ENCODE results near the gene CALU. TPM values are rescaled to one million over a fixed set of nuclear protein-coding genes. Genes with fewer than 3 reads are reported as not detected.

Gene CALU
- total RNA-seq, 1 donor from 2014 or later = 197 TPM

DNA sequence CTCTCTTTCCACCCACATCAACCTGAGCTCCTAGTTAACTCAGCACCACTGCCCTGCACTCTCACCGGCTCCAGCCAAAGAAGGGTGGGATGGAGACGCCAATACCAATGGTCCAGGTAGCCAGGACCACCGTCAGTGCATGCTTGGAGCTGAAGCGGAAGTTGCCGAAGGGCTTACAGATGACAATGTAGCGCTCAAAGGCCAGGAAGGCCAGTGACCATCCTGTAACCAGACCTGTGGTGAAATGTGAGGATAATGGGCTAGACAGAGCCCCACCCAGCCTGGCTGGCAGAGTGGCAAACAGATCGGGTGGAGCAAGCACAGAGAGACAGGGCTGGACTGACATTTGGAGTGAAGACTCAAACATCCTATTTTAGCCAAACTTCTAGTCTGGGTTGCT is 35.8 kb downstream of the CALU start:
- Mint-ChIP-seq H3K9me3 (ENCODE audit: unreplicated experiment) (peaks cover 5% of the 10 kb centered on the region), H3K36me3 (ENCODE audit: low read depth, unreplicated experiment) (peaks cover 46% of the 10 kb centered on the region), H3K27me3 (ENCODE audit: unreplicated experiment) (peaks cover 12% of the 10 kb centered on the region), H3K27ac (ENCODE audit: unreplicated experiment) (no peak overlapping the region), H3K4me3 (ENCODE audit: unreplicated experiment) (no peak overlapping the region), H3K4me1 (ENCODE audit: unreplicated experiment) (peaks cover 7% of the 10 kb centered on the region)
- DNase-seq (ENCODE audit: low spot score) = no peak
- TF ChIP-seq, protein P1, sequence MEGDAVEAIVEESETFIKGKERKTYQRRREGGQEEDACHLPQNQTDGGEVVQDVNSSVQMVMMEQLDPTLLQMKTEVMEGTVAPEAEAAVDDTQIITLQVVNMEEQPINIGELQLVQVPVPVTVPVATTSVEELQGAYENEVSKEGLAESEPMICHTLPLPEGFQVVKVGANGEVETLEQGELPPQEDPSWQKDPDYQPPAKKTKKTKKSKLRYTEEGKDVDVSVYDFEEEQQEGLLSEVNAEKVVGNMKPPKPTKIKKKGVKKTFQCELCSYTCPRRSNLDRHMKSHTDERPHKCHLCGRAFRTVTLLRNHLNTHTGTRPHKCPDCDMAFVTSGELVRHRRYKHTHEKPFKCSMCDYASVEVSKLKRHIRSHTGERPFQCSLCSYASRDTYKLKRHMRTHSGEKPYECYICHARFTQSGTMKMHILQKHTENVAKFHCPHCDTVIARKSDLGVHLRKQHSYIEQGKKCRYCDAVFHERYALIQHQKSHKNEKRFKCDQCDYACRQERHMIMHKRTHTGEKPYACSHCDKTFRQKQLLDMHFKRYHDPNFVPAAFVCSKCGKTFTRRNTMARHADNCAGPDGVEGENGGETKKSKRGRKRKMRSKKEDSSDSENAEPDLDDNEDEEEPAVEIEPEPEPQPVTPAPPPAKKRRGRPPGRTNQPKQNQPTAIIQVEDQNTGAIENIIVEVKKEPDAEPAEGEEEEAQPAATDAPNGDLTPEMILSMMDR (IDR thresholded peaks at IDR 0.05; ENCODE audit: unreplicated experiment) = no peak

DNA sequence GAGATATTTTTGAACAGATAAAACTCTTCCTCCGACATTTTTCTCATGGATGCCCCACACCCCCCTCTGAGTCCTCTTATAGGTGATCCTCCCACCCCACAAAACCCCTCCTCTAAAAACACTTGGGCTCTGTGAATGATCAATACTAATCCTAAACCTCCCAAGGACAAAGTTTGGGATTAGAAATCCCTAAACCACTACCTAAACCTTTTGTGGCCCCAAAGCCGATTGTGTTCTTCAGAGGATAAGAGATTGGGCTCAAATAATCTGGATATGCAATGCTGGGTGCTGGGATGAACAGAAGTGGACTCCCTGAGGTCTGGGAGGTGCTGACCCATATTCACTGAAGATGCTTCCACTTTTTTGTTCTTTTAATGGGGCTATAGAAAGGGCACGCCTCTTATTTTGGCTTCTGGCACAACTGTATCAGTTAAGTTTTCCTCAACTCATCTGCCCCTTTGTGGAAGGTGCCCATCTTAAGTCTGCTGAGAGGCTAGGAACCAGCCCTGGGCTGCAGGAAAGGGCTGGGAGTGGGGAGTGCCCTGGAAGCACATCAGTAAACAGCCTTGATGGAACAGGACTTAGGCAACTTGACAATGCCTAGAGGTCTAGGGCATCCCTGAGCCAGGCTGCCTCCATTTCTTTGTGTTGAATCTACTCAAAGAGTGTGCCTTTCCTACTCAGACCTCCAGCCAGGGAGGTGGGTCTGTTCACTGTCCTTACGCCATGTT is 36.8 kb downstream of the CALU start, which contains the start of gene OPN1SW:
OPN1SW (minus strand) TSS at position 51 of the 731 bp plus-strand sequence; CDS start at position 38, 13 bp downstream.
- no peak within 1 kb of the TSS for H3K4me3 Mint-ChIP-seq (ENCODE audit: unreplicated experiment)
- H3K27me3 Mint-ChIP-seq (ENCODE audit: unreplicated experiment) = peaks cover 12% of the 10 kb centered on the region
- no peak within 1 kb of the TSS for H3K27ac Mint-ChIP-seq (ENCODE audit: unreplicated experiment)
- H3K9me3 Mint-ChIP-seq (ENCODE audit: unreplicated experiment) = peaks cover 5% of the 10 kb centered on the region
- no peak for DNase-seq (ENCODE audit: low spot score)
- TF ChIP-seq, protein P1 (IDR thresholded peaks at IDR 0.05; ENCODE audit: unreplicated experiment) = no peak
- H3K36me3 Mint-ChIP-seq (ENCODE audit: low read depth, unreplicated experiment) = peaks cover 46% of the 10 kb centered on the region
- H3K4me1 Mint-ChIP-seq (ENCODE audit: unreplicated experiment) = peaks cover 2% of the 10 kb centered on the region

DNA sequence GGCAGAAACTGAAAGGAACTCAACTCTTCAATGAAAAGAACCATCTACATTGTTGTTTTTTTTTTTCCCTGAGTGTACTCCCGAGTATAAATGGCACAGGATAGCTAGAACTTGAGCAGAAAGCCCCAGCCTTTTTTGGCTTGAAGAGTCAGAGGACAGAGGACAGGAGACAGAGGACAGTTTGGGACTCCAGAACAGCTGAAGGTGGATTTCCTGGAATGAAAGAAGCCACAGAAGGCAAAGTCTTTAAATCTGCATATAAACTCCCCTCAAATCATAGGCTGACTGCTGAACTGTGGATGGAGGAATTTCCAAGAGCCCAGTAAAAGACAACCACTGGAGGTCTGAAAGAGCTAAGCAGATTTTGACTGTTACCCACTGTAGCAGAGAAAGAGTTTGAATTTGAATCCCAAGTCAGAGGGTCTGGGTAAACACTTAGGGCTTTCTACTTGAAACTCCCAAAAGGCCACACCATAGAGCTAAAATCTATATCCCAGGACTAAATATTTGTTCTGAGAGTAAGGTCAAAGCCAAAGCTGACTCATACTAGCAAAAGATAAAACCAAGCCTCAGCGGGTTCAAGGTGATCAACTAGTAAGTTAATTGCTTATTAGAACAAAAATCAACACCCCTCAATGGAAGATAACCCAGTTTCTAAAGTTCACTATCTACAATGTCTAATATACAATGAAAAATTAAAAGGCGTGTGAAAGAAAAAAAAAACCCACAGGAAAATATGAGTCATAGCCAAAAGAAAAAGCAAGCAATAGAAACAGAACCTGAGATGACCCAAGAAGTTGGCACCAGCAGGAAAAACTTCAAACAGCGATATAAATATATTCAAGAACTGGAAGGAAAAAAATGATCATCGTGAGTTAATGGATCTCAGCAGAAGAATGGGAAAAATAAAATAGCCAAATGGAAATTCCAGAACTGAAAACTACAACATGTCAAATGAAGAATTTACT is 38.3 kb downstream of the CALU start:
- no peak for DNase-seq (ENCODE audit: low spot score)
- no peak overlapping the region for H3K27ac Mint-ChIP-seq (ENCODE audit: unreplicated experiment)
- H3K4me3 Mint-ChIP-seq (ENCODE audit: unreplicated experiment) = no peak overlapping the region
- TF ChIP-seq, protein P1 (IDR thresholded peaks at IDR 0.05; ENCODE audit: unreplicated experiment) = no peak
- H3K9me3 Mint-ChIP-seq (ENCODE audit: unreplicated experiment) = peaks cover 5% of the 10 kb centered on the region
- peaks cover 12% of the 10 kb centered on the region for H3K27me3 Mint-ChIP-seq (ENCODE audit: unreplicated experiment)
- peaks cover 35% of the 10 kb centered on the region for H3K36me3 Mint-ChIP-seq (ENCODE audit: low read depth, unreplicated experiment)
- peaks cover 5% of the 10 kb centered on the region for H3K4me1 Mint-ChIP-seq (ENCODE audit: unreplicated experiment)

DNA sequence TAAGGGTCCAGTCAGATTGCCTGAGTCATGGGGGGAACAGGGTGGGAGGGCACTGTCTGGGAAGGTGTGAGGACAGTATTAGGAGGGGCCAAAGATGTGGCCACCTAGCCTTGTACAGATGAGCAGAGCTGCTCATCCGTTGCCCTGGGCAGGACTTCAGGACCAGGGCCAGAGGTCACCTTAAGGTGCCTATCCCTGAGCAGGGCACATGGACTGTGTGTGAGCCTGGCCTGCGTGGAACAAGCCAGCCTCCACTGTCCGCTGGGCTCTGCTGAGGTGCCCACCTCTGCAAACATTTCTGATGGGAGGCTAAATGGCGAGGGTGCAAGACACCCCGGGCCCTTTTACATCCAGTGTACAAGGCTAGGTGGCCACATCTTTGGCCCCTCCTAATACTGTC is 39.8 kb downstream of the CALU start:
- no peak for DNase-seq (ENCODE audit: low spot score)
- no peak overlapping the region for H3K4me3 Mint-ChIP-seq (ENCODE audit: unreplicated experiment)
- H3K36me3 Mint-ChIP-seq (ENCODE audit: low read depth, unreplicated experiment) = peaks cover 25% of the 10 kb centered on the region
- H3K27ac Mint-ChIP-seq (ENCODE audit: unreplicated experiment) = no peak overlapping the region
- peaks cover 19% of the 10 kb centered on the region for H3K27me3 Mint-ChIP-seq (ENCODE audit: unreplicated experiment)
- H3K9me3 Mint-ChIP-seq (ENCODE audit: unreplicated experiment) = peaks cover 5% of the 10 kb centered on the region
- TF ChIP-seq, protein P1 (IDR thresholded peaks at IDR 0.05; ENCODE audit: unreplicated experiment) = no peak
- H3K4me1 Mint-ChIP-seq (ENCODE audit: unreplicated experiment) = peaks cover 11% of the 10 kb centered on the region
